Measurements from ENCODE around the gene SCLT1. TPM values are rescaled to one million over a fixed set of nuclear protein-coding genes. Genes with fewer than 3 reads are reported as not detected.

SCLT1 gene
- total RNA-seq, result 14.2 and 15.7 TPM in 2 replicates

GRCh38 chr4:129093191-129093920 lies at the start of gene SCLT1:
Gene SCLT1 (minus strand): TSS chr4:129093539. CDS start chr4:129093103, 436 bp downstream.

GRCh38 chr4:129095811-129096454 lies 2.6 kb upstream of the SCLT1 start, which contains the start of gene C4orf33:
Gene C4orf33 (plus strand): TSS chr4:129096152. CDS start chr4:129102611, 6,459 bp downstream.

Small RNA genes within 50 kb of the gene (small RNA-seq; reads per million reads assigned to genes)
- not detected for gene AC093826.2

Other genes starting within 250 kb of the SCLT1 start
- gene C4orf33, start 2.6 kb upstream of the SCLT1 start, total RNA-seq, result 12.5 and 13.6 TPM in 2 replicates

Data from articular chondrocyte of knee joint (primary cell).